ES-I3 (cell line): ENCODE data around the gene PDLIM5.

ENCODE experiments used
- H3K36me3 ChIP-seq: 2 replicates; pipeline ENCODE4 v1.6.1; 2013; ENCODE audit warnings: mild to moderate bottlenecking, low read length, control low read depth, moderate library complexity; ENCODE audit not compliant: insufficient read depth
- H3K4me1 ChIP-seq: 2 replicates; pipeline ENCODE4 v1.6.1; 2013; ENCODE audit warnings: mild to moderate bottlenecking, control low read depth, low read length; ENCODE audit not compliant: insufficient read depth
- H3K9ac ChIP-seq: 2 replicates; pipeline ENCODE4 v1.6.1; 2013; ENCODE audit warnings: low read depth, mild to moderate bottlenecking, low read length, moderate library complexity
- H3K9me3 ChIP-seq: 2 replicates; pipeline ENCODE4 v1.6.1; 2013; ENCODE audit warnings: mild to moderate bottlenecking, low read length, moderate library complexity; ENCODE audit not compliant: control insufficient read depth, insufficient read depth

The PDLIM5 gene

DNA sequence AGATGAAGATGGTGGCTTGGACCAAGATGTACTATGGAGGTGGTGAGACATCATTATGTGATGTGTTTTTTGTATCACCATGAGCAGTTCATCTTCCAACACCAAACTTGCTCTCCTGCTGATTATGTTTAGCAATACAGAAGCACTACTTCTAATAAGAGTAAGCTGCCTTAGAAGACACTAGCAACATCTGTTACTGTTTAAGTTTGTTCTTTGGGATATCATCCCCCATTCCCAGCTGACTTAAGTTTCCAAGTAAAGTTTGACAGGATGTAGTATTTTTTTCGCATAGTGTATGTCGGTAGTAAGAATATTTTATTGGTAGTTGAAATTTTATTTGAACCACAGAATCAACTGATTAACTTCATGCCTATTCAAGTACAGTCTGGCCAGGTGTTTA is 182.5 kb downstream of the PDLIM5 start:
- Histone ChIP-seq H3K9ac (no peak overlapping the region), H3K9me3 (no peaks in the 10 kb centered on the region), H3K4me1 (no peaks in the 10 kb centered on the region), H3K36me3 (no peaks in the 10 kb centered on the region)

DNA sequence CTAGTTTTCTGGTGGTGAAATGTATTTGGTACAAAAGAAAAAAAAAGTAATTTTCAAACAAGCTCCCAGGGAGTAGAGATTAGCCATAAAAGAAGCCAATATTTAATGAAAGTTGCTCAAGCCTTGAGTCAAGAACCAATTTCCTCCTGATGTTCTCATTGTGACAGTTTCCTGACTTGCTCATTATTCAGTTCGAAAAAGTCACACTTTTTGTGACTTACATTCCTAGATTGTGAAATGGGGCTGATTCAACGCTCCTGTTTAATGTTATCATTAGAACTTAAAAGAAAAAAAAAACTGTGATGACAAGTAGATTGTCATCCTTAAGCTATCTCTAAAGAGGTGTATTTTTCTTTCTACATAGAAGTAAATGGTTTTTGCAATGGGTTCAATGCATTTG is 183.4 kb downstream of the PDLIM5 start:
- H3K36me3 ChIP-seq: no peaks in the 10 kb centered on the region
- no peaks in the 10 kb centered on the region for H3K4me1 ChIP-seq
- H3K9me3 ChIP-seq: no peaks in the 10 kb centered on the region
- H3K9ac ChIP-seq: no peak overlapping the region

DNA sequence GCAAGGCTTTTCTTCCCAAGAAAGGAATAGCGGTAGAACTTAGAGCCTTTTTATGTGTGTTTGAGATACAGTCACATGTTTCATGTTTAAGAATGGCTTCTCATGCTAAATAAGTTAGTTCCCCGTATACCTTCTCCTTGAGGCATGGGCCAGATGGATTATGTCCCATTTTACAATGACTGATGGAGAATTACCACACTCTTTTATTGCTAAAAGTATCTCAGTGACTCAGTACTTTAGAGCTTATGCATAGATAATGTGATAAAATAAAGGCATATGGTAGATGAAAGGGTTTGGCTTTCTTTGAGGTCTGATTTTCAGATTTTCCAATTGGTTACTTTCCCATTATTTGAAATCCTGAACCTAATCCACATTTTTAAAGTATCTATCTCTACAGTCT is 184.3 kb downstream of the PDLIM5 start:
- Histone ChIP-seq H3K9ac (no peak overlapping the region), H3K4me1 (no peaks in the 10 kb centered on the region), H3K36me3 (no peaks in the 10 kb centered on the region), H3K9me3 (no peaks in the 10 kb centered on the region)

DNA sequence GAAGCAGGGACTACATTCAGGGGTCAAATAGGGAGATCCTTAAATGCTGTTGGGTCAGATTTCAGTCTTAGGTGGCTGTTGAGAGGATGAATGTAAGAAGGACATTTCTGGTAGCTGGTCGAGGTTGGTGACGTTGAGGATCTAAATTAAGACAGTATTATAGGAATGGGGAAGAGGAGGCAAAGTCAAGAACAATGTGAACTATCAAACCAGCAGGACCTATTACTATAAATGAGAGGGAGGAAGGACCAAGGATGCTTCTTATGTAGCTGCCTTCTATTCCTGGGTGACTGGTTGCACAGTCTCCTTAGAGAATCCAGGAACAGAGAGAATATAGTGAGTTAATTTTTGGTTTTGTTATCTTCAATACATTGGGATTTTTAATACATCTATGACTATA is 187.6 kb downstream of the PDLIM5 start:
- no peak overlapping the region for H3K9ac ChIP-seq
- no peaks in the 10 kb centered on the region for H3K36me3 ChIP-seq
- no peaks in the 10 kb centered on the region for H3K4me1 ChIP-seq
- no peaks in the 10 kb centered on the region for H3K9me3 ChIP-seq

DNA sequence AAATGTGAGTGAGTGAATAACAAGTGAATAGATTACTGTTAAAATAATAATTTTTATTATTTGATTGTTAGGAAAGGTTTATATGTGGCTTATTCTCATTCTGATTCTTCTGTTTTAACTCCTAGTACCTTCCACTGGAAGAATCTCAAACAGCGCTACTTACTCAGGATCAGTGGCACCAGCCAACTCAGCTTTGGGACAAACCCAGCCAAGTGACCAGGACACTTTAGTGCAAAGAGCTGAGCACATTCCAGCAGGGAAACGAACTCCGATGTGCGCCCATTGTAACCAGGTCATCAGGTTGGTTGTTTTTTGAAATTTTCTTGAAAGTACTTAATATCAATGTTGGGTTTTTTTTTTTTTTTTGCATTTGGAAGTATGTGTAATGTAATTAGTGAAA is 188.4 kb downstream of the PDLIM5 start:
- H3K4me1 ChIP-seq: no peaks in the 10 kb centered on the region
- H3K36me3 ChIP-seq: no peaks in the 10 kb centered on the region
- H3K9me3 ChIP-seq: no peaks in the 10 kb centered on the region
- H3K9ac ChIP-seq: no peak overlapping the region

DNA sequence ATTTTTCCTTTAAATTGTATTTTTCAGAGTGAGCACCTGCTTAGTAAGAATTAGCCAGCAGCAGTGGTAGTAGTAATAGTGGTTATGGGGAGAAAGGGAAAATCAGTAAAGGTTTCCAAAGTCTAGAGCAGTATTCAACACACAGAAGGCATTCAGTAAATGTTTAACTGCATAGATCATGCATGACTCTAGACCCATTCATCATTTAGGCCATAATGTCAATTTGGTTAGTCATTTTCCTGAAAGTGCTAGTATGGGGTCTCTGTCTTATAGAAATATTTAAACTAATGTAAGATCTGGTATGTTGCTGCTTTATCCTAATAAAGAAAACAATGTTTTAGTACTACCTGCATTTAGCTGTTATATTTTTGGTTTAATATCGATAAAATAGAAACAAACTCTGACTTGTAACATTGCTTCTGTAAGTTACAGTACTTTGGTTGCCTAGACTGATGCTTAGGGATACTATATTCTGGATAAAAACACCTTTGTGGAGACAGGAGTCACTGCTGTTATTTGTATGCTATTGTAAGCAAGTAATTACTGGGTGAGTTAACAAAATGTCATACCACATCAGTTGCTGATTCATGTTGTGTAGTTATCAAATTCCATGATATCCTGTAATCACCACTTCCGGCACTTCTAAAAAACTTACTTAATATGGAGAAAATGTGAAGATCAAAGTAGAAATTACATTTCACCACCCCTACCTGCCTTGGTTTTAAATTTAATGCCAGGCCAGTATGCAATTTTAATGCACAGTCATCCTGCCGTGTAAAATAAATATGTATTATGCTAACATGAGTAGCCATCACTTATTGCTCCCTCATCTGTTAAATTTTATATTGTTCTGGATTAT is 190.2 kb downstream of the PDLIM5 start:
- H3K9ac ChIP-seq: no peak overlapping the region
- no peaks in the 10 kb centered on the region for H3K36me3 ChIP-seq
- no peaks in the 10 kb centered on the region for H3K9me3 ChIP-seq
- no peaks in the 10 kb centered on the region for H3K4me1 ChIP-seq

DNA sequence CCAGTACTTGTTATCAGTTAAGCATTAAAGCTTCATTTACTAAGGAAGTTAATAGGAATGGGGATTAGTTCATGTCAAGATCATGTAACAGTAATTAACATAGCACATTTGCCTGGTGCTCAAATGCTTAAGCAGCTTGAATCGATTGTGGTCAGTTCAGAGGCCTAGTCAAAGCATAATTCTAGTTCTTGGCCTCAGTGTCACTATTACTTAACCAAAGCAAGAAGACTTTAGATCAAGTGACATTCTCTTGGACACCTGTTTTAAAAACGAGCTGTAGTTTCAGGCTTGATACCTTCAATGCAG is 190.8 kb downstream of the PDLIM5 start:
- no peaks in the 10 kb centered on the region for H3K4me1 ChIP-seq
- no peak overlapping the region for H3K9ac ChIP-seq

DNA sequence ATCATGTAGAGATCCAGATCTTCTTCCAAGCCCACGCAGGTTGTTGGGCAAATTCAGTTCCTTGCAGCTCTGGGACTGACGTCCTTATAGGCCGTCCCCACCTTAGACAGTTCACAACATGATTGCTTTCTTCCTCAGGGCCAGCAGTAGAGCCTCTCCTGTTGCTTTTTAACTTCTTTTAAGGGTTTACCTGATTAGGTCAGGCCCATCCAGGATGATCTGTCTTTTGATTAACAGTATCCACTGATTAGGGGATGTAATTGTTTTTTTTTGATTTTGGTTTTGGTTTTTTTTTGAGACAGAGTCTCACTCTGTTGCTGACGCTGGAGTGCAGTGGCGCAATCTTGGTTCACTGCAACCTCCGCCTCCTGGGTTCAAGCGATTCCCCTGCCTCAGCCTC is 197.0 kb downstream of the PDLIM5 start:
- Histone ChIP-seq H3K9ac (no peak overlapping the region), H3K4me1 (no peaks in the 10 kb centered on the region), H3K9me3 (no peaks in the 10 kb centered on the region), H3K36me3 (no peaks in the 10 kb centered on the region)

More for the DNA sequence above, 190.8 kb downstream of the PDLIM5 start:
- H3K9me3 ChIP-seq: no peaks in the 10 kb centered on the region
- no peaks in the 10 kb centered on the region for H3K36me3 ChIP-seq

DNA sequence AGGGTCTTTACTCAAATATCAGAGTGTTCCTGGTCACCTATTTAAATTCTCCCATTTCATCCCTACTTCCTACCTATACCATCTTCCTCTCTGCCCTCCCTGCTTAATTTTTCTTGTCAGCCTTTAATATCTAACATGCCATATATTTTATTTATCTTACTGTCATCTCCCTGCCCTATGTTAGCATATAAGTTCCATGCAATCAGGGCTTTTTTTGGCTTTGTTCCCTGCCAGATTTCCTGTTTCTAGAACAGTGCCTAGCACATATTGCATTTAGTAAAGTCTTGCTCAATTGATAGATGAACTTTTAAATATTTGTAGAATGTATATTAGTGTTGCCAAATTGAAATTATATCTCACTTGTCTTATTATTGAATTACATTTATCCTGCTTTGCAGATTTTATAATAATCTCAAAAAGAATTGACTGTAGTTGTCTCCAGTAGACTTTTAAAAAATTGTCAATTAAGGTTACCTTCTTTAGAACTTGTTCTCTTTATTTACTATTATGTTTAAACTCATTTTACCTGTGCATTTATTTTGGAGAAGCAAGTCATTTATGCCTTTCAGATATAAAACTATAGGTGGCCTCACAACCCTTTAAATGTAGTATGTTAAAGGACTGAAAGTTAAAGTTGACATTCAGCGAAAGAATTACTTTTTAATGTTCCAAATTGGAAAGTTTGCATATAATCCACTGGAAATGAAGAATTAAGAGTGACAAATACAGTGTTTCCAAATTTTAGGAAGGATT is 197.8 kb downstream of the PDLIM5 start:
- Histone ChIP-seq H3K4me1 (no peaks in the 10 kb centered on the region), H3K36me3 (no peaks in the 10 kb centered on the region), H3K9me3 (no peaks in the 10 kb centered on the region), H3K9ac (no peak overlapping the region)

DNA sequence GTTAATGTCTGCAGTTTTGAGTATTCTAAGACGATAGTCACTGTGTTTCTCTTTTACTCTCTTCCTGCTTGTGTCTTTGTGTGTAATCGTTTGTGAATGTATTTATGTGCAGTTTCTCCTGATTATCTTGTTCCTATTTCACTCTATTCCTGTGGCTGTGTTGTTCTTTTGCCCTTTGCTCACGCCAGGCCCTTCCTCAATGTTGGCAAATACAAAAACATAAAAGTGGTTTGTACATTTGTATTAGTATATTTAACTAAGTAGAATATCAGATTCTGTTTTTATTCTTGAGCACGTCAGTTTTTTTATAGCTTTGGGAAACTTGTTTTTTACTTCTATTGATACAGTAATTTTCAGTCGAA is 198.4 kb downstream of the PDLIM5 start:
- no peaks in the 10 kb centered on the region for H3K4me1 ChIP-seq
- H3K9ac ChIP-seq: no peak overlapping the region
- H3K36me3 ChIP-seq: no peaks in the 10 kb centered on the region
- H3K9me3 ChIP-seq: no peaks in the 10 kb centered on the region

DNA sequence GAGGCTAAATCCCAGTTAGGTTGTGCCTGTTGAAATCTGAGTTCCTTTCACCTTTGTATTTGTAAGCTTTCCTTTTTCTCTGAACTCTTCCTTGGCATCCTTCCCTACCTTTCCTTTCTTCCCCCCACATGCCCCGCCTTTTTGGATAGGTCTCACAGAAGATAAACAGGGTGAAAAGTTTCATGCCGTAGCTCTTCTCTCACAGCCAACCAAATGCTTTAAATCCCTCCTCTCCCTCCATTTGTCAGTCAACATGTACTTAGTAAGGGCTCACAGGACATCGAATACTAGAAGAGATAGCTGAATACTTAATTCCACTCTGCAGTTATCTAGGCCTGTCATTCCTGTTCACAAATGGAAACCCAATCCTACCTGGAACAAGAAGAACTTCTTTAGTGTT is 198.9 kb downstream of the PDLIM5 start:
- no peaks in the 10 kb centered on the region for H3K36me3 ChIP-seq
- no peaks in the 10 kb centered on the region for H3K4me1 ChIP-seq
- H3K9ac ChIP-seq: no peak overlapping the region
- no peaks in the 10 kb centered on the region for H3K9me3 ChIP-seq

DNA sequence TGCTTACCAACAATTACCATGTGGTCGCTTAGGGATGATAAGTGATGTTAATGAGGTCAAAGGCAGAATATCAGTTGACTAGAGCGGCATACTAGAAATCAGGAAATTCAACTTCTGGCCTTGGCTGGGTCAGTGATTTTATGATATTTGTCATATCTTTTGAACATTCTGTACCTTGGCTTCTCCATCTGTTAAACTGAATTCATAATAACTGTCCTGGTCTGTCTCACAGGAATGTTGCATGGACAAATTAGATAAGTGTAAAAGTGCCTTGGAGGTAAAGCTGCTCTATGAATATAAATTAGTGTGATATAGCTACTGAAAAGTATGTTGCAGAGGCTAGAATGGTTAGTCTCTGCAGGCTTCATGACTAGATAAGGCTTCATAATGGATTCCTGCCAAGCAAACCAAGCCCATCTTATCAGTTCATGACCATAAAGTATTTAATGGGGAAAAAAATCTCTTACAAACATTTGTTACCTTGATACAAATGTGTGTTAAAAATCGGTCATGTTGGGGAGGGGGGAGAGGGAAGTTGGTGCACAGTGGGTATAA is 201.4 kb downstream of the PDLIM5 start:
- H3K9me3 ChIP-seq: no peaks in the 10 kb centered on the region
- H3K9ac ChIP-seq: no peak overlapping the region
- H3K36me3 ChIP-seq: no peaks in the 10 kb centered on the region
- H3K4me1 ChIP-seq: no peaks in the 10 kb centered on the region

DNA sequence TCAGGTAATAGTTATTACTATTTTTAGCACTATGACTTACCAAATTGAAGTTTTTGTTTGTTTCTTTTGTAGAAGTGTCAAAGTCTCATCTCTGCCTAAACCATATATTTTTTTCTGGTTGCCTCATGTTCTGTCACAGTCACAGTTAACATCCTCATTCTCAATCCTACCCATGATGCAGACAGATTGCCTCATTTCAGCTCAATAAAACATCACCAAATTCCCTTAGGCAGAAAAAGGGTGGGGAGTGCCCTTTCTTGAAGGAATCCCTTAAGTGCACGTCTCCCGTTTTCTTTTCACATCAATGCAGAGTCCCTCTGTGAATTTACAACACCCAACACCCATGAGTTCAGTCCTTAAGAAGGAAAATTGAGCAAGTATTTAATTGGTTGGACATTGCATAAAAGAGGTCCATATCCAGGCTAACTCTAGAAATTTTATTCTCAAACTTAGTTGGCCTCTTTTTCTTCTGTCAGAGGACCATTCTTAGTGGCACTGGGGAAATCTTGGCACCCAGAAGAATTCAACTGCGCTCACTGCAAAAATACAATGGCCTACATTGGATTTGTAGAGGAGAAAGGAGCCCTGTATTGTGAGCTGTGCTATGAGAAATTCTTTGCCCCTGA is 202.4 kb downstream of the PDLIM5 start:
- Histone ChIP-seq H3K36me3 (no peaks in the 10 kb centered on the region), H3K9me3 (no peaks in the 10 kb centered on the region), H3K4me1 (no peaks in the 10 kb centered on the region), H3K9ac (no peak overlapping the region)

DNA sequence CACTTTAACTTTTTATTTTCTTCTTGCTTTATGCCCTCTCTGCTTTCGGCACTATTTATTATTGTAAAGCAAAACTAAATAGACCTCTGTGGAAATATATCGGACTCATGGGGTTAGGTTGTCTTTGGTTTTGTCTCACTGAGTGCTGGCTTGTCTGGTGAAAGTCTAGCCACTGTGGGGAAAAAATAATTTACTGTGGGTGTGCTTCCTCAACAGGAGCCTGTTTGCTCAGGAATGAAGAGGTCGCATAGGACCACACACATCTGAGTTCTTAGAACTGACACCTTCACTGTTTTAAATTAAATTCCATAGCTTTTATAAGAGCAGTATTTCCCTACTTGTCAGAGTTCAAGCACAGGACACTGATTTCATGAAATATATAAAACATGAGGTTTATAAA is 203.0 kb downstream of the PDLIM5 start:
- H3K36me3 ChIP-seq: no peaks in the 10 kb centered on the region
- no peak overlapping the region for H3K9ac ChIP-seq
- H3K4me1 ChIP-seq: no peaks in the 10 kb centered on the region
- no peaks in the 10 kb centered on the region for H3K9me3 ChIP-seq

DNA sequence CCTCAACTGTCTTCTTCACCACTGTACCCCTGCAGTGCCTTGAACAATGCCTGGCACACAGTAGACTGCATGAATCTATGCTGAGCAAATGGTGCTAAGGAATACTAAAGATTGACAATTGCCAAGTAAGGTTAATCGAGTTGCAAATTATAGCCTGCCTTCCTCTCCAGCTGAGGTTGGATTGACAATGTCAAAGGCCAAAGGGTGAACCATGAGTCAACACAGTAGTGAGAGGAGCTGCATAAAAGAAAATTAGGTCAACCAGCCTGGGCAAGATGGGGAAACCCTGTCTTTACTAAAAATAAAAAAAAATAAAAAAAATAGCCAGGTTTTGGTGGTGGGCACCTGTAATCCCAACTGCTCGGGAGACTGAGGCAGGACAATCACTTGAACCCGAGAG is 208.9 kb downstream of the PDLIM5 start:
- Histone ChIP-seq H3K9ac (no peak overlapping the region), H3K9me3 (no peaks in the 10 kb centered on the region), H3K36me3 (no peaks in the 10 kb centered on the region), H3K4me1 (no peaks in the 10 kb centered on the region)
